GM21576 (cell line): ENCODE data around the gene ETV2.
"Not testable (repeated sequence)": the region's sequence is repeated elsewhere in the genome, so short reads cannot be mapped to it uniquely, and the experiment has no call there.

Source experiments
- ATAC-seq: cut with Tn5 transposase; IDR thresholded peaks from one replicate; pipeline ENCODE4 v1.9.1; 2021; ENCODE audit warnings: mild to moderate bottlenecking, moderate library complexity; ENCODE audit not compliant: unreplicated experiment

ETV2 gene

GRCh38 chr19:35654828-35655227, 13.3 kb downstream of the ETV2 start:
- not testable (repeated sequence) for ATAC-seq

GRCh38 chr19:35655600-35655999, 14.1 kb downstream of the ETV2 start:
- no peak for ATAC-seq

- ATAC-seq: no peak
Observed at GRCh38 chr19:35656700-35657099, 15.2 kb downstream of the ETV2 start.

DNA sequence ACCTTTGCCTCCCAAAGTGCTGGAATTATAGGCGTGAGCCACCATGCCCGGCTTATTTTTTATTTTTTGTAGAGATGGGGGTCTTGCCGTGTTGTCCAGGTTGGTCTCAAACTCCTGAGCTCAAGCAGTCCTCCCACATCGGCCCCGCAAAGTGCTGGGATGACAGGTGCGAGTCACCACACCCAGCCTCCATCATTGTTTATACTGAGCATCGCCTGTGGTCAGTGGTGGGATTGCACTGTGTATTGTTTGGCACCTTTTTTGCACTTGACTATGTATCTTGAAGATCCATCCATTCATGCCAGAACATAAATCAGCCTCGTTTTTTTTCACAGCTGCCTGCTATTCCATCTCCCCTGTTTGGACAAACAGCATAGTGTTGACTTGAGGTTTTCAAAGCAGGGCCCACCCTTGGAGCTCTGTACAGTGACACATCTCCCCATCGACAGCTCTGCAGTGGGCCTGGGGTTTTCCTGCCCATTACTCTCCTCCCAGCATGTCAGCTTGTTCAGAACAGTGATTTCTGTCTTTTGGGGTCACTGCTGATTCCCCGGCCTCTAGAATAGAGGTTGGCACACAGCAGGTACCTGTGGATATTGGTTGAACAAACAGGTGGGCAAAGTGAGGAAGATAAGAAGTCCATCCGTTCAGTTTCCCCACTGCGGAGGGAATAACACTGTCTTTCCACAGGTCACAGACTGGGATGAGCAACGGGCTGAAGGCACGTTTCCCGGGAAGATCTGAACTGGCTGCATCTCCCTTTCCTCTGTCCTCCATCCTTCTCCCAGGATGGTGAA, 16.6 kb downstream of the ETV2 start:
- ATAC-seq: no peak

- no peak for ATAC-seq
Observed at GRCh38 chr19:35661995-35662340, 20.4 kb downstream of the ETV2 start.

DNA sequence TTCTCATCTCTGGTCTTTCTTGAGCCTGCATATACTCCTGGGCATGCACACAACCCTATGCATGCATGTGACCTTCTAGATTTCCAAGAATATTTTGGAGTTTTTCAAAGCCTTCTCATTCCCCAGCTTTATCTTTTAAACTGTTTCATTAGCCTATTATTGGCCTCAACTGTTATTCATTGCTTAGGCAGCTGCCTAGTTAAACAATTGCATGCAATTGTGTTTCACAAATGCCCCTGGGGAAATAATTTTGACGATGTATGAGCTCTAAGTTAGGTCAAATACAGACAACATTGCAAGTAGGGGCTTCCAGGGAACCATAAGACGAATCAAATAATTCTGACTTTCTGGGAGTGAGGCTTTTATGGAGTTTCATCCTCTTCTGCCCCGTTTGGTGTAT, 22.4 kb downstream of the ETV2 start:
- ATAC-seq: no peak

DNA sequence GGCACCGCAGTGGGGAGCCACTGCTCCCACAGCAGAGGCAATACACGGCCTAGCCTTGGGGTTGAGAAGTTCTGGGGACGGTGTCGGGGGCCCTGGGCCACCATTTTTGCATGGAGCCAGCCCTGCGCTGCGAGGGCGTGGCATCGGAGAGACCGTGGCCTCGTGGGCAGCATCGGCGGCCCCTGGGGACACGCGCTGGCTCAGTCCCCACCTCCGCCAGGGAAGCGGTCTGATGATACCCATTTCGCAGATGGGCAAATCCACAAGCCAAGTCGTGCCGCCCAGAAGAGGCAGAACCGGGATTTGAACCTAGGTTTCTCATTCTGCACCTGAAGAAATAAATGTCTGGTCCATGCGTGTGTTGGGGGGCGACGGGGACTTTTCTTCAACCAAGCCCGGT, 23.6 kb downstream of the ETV2 start:
- ATAC-seq: no peak

- ATAC-seq: no peak
Observed at GRCh38 chr19:35665604-35666003, 24.1 kb downstream of the ETV2 start.

GRCh38 chr19:35666251-35666913, 24.8 kb downstream of the ETV2 start, which contains the start of gene UPK1A:
TSS of gene UPK1A (plus strand) at chr19:35666517. CDS start at chr19:35666813, 296 bp downstream.
- no peak for ATAC-seq

- ATAC-seq: no peak
Observed at GRCh38 chr19:35669566-35669965, 28.0 kb downstream of the ETV2 start.

- no peak for ATAC-seq
Observed at GRCh38 chr19:35669974-35670373, 28.4 kb downstream of the ETV2 start.

- no peak for ATAC-seq
Observed at GRCh38 chr19:35670686-35671085, 29.1 kb downstream of the ETV2 start.

DNA sequence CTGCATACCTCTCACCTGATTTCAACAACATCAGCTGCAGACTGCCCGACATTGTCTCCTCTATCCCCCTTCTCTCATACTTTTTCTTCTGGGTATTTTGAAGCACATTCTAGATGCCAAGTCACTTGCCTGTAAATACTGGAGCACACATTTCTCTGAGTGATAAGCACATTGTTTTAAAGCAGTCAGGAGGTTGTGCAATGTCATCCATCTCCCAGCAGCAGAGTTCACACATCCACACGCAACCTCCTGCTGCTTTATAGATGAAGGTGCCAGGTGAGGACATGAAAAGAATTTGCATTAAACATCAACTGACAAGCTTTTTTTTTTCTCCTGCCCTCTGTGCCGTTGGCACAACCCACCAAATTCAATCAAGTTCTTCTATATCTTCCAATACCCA, 30.3 kb downstream of the ETV2 start:
- no peak for ATAC-seq

GRCh38 chr19:35673121-35673804, 31.7 kb downstream of the ETV2 start:
- ATAC-seq: no peak

DNA sequence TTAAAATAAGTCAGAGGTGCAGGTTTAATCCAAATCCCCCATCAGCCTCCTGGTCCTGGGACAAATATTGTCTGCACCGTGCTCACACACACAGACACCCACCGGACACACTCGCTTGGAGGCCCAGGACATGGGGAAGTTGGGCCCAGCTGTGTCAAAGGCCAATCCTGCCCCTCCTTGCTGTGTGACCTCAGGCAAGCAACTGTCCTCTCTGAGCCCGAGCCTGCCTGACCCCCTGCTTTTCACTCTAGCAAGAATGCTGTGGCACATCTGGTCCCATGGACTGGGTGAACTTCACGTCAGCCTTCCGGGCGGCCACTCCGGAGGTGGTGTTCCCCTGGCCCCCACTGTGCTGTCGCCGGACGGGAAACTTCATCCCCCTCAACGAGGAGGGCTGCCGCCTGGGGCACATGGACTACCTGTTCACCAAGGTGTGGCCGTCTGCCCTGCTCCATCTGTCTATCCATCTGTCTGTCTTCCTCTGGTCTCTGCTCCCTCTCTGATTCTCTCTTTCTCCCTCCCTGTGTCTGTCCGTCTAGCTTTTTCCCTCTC, 34.1 kb downstream of the ETV2 start:
- no peak for ATAC-seq

- no peak for ATAC-seq
Observed at GRCh38 chr19:35689836-35690235, 48.3 kb downstream of the ETV2 start.

DNA sequence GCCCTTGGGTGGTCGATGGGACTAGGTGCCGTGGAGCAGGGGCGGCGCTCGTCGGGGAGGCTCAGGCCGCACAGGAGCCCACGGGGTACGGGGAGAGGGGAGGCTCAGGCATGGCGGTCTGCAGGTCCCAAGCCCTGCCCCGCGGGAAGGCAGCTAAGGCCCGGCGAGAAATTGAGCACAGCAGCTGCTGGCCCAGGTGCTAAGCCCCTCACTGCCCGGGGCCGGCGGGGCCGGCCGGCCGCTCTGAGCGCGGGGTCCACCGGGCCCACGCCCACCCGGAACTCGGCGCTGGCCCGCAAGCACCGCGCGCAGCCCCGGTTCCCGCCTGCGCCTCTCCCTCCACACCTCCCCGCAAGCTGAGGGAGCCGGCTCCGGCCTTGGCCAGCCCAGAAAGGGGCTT, 49.6 kb downstream of the ETV2 start:
- not testable (repeated sequence) for ATAC-seq

DNA sequence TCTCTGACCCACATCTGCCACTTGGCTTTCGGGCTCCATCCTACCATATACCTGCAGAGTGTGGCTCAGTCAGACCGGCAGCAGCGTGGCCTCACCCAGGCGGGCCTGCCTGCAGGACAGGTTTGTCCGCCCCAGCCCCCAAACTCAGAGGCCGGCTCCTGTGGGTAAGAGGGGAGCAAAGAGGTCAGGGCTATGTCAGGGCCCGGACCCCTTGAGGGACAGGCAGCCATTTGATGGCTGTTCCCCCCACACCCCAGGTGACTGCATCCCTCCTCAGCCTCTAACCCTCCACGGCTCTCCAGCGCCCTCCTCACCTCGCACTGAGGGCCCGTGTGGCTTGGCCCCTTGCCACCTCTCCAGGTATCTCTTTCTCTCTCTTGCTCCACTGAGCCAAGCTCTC, 50.5 kb downstream of the ETV2 start:
- ATAC-seq: no peak

- ATAC-seq: no peak
Observed at GRCh38 chr19:35693422-35693821, 51.9 kb downstream of the ETV2 start.

GRCh38 chr19:35693835-35694599, 52.5 kb downstream of the ETV2 start:
- ATAC-seq: peak; percentile 79
